ENCODE results near the gene GTF2IRD1. TPM values are rescaled to one million over a fixed set of nuclear protein-coding genes. Genes with fewer than 3 reads are reported as not detected.
"Not testable (repeated sequence)": the region's sequence is repeated elsewhere in the genome, so short reads cannot be mapped to it uniquely, and the experiment has no call there.

The GTF2IRD1 gene
- total RNA-seq, 4 donors from 2014 or later, result 28.1 to 41.1 (median 31.0) TPM

DNA sequence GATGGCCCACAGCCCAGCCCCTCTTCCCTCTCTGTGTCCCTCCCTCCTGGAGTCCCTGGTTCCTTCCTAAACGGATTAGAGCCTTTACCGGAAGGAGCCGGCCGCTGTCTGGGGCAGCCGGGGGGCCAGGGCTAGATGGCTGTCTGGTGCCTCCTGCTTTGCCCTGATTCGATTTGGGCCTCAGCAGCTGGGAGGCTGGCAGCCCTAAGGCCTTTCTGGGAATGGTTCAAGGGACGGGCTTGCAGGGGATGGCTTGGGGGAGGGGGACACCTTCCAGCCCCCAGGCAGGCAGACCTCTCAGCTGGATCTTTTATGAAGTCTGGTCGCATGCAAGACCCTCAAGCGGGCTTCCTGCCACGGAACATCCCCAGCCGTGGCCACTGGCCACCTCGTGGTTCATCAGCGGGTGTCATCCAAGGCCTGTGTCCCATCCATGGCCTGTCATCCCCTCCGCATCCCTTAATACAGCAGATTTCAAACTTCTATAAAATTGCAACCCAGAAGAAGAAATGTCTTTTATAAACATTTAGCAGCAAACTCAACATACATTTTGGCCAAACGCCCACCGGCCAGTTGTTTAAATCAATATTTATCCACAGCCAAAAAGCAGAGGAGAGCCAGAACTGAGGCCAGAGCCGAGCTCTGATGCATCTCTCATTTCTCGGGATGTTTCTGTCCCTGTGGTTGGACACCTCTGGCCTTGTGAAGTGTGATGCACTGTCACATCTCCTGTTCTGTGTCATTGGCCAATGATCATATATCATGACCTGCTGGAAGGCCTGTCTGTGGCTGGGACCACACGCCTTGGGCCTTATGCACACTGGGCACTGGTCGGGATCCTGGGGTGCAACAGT, 52.0 kb downstream of the GTF2IRD1 start:
- intact Hi-C loops (cut with DNase I), result no loop called here
- no peaks in the 10 kb centered on the region for H3K36me3 ChIP-seq
- 76 to 87% methylated on average over 15 to 17 of the region's 20 CpGs for WGBS, 2 donors
- peaks cover 15 to 16% of the 10 kb centered on the region in 2 donors for H3K4me1 ChIP-seq
- H3K4me3 ChIP-seq (replicated peaks in 1 of 3), result no peak overlapping the region
- no peak for DNase-seq
- H3K27ac ChIP-seq, result no peak overlapping the region
- TF ChIP-seq, protein P1, sequence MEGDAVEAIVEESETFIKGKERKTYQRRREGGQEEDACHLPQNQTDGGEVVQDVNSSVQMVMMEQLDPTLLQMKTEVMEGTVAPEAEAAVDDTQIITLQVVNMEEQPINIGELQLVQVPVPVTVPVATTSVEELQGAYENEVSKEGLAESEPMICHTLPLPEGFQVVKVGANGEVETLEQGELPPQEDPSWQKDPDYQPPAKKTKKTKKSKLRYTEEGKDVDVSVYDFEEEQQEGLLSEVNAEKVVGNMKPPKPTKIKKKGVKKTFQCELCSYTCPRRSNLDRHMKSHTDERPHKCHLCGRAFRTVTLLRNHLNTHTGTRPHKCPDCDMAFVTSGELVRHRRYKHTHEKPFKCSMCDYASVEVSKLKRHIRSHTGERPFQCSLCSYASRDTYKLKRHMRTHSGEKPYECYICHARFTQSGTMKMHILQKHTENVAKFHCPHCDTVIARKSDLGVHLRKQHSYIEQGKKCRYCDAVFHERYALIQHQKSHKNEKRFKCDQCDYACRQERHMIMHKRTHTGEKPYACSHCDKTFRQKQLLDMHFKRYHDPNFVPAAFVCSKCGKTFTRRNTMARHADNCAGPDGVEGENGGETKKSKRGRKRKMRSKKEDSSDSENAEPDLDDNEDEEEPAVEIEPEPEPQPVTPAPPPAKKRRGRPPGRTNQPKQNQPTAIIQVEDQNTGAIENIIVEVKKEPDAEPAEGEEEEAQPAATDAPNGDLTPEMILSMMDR (IDR thresholded peaks at IDR 0.05), result no peak
- TF ChIP-seq POLR2A (IDR thresholded peaks at IDR 0.05), result no peak
- H3K9me3 ChIP-seq, result no peaks in the 10 kb centered on the region
- H3K27me3 ChIP-seq, result no peaks in the 10 kb centered on the region

DNA sequence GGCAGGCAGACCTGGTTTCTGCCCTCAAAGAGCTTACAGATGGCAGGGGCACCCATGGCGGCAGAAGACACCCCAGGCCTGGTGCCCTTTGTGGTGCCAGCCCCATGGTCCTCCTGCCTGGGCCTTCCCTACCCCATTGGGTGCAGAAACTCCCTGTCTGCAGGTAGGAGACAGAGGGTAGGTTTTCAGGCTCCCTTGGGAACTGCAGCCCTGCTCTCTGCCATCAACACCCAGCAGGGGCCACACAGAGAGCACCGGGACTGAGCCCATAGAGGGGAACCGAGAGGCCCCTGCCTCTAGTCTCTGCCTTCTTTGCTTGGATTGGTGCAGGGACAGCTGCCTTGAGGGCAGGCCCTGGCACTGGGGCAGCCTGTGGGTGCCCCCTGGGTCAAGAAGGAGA, 52.6 kb downstream of the GTF2IRD1 start:
- intact Hi-C loops (cut with DNase I), result no loop called here
- no peak overlapping the region for H3K4me3 ChIP-seq (replicated peaks in 1 of 3)
- no peak overlapping the region for H3K27ac ChIP-seq
- peaks cover 10% of the 10 kb centered on the region in 2 donors for H3K4me1 ChIP-seq
- WGBS, 2 donors, result 100% methylated on average over 2 of the region's 3 CpGs; no CpG with 5 or more reads in 1 of the 2 donors
- H3K36me3 ChIP-seq, result no peaks in the 10 kb centered on the region
- TF ChIP-seq POLR2A (IDR thresholded peaks at IDR 0.05), result no peak
- TF ChIP-seq, protein P1 (IDR thresholded peaks at IDR 0.05), result no peak
- DNase-seq, result no peak
- no peaks in the 10 kb centered on the region for H3K27me3 ChIP-seq
- H3K9me3 ChIP-seq, result no peaks in the 10 kb centered on the region

DNA sequence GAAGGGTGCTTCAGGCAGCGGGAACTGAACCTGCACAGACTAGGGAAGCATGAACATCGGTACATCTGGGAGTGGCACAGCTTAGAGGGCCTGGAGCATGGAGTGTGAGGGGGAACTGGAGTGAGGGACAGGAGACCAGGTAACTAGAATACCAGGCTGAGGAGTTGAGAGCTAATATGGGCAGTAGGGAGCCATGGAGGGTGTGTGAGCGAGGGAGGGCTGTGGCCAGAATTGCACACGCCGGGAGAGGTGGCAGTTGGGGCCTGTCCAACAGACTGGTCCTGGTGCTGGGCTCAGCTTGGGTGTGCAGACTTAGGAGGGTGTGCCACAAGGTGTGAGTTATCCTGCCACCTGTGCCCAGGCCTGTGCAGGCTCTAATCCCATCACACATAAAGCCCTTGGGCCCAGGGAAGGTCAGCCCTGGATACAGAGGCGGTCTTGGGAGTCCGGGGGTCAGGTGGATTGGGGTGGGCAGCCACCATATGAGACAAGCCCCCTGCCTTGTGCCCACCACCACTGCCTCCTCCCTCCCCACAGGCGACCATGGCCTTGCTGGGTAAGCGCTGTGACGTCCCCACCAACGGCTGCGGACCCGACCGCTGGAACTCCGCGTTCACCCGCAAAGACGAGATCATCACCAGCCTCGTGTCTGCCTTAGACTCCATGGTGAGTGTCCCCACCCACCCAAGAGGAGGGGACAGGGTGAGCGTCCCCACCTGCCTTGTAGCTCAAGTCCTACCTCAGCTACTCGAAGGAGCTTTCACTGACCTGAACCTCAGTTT, 54.0 kb downstream of the GTF2IRD1 start:
- Histone ChIP-seq H3K27me3 (no peaks in the 10 kb centered on the region), H3K36me3 (peaks cover 0 to 5% of the 10 kb centered on the region in 2 donors), H3K27ac (no peak overlapping the region), H3K4me1 (no peaks in the 10 kb centered on the region), H3K9me3 (no peaks in the 10 kb centered on the region), H3K4me3 (replicated peaks in 1 of 3) (no peak overlapping the region)
- 99% methylated on average over 16 to 19 of the region's 21 CpGs for WGBS, 2 donors
- no peak for DNase-seq
- intact Hi-C loops (cut with DNase I), result no loop called here
- no peak for TF ChIP-seq POLR2A (IDR thresholded peaks at IDR 0.05)
- TF ChIP-seq, protein P1 (IDR thresholded peaks at IDR 0.05), result no peak

DNA sequence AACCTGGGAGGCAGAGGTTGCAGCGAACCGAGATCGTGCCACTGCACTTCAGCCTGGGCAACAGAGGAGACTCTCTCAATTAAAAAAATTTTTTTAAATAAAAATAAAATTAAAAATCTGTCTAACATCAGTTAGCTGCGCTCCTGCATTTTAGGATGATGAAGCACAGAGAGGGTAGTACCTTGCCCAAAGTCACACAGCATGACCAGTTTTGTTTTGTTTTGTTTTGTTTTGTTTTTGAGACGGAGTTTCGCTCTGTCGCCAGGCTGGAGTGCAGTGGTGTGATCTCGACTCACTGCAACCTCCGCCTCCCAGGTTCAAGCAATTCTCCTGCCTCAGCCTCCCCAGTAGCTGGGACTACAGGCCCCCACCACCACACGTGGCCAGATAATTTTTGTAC, 55.7 kb downstream of the GTF2IRD1 start:
- DNase-seq; H3K27ac ChIP-seq; H3K27me3 ChIP-seq; H3K9me3 ChIP-seq; H3K4me1 ChIP-seq; intact Hi-C loops (cut with DNase I); H3K4me3 ChIP-seq (replicated peaks in 1 of 3): not testable (repeated sequence)
- H3K36me3 ChIP-seq, result peaks cover 9 to 15% of the 10 kb centered on the region in 2 donors
- 91 to 94% methylated on average over 10 of the region's 10 CpGs for WGBS, 2 donors

DNA sequence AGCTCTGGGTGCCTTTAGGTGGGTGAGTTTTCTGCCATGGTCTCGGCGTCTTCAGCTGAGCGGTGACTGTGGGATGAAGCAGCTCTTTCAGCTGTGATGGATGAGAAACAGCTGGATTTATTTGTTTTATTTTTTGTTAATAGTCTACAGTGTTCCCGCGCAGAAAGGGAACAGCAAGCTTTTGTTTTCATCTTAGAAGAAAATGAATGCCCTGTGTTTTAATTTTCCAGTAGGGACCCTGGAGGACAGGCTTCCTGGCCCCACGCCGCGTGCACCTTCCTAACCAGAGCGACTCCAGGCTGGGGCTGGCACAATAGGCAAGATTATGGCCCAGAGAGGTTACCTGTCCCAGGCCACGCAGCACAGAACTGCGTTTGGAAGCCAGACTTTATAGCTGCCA, 57.6 kb downstream of the GTF2IRD1 start:
- no peaks in the 10 kb centered on the region for H3K9me3 ChIP-seq
- peaks cover 14 to 16% of the 10 kb centered on the region in 2 donors for H3K36me3 ChIP-seq
- no peak overlapping the region for H3K27ac ChIP-seq
- H3K27me3 ChIP-seq, result no peaks in the 10 kb centered on the region
- no peaks in the 10 kb centered on the region for H3K4me1 ChIP-seq
- 92 to 95% methylated on average over 9 to 11 of the region's 11 CpGs for WGBS, 2 donors
- intact Hi-C loops (cut with DNase I), result no loop called here
- TF ChIP-seq, protein P1 (IDR thresholded peaks at IDR 0.05), result no peak
- TF ChIP-seq POLR2A (IDR thresholded peaks at IDR 0.05), result no peak
- H3K4me3 ChIP-seq (replicated peaks in 1 of 3), result no peak overlapping the region
- no peak for DNase-seq
